T-cell (primary cell): ENCODE measurements around the gene PANX2. TPM values are rescaled to one million over a fixed set of nuclear protein-coding genes. Genes with fewer than 3 reads are reported as not detected.
A peak's percentile ranks its signal among the peaks of the same experiment; 100 is the strongest.

Experiments used
- ATAC-seq, 4 experiments: fragments of 200-7000 bp in 3 of 4; fragments of 150-1000 bp in 1 of 4; cut with Tn5 transposase; replicated peaks in 1 of 4; 1 replicate in 3 of 4; 2 replicates in 1 of 4; pipeline ENCODE4 v1.10.0; 2021; ENCODE audit warnings: moderate library complexity in 3 of 4, mild to moderate bottlenecking in 2 of 4, moderate number of reproducible peaks in 1 of 4
- CTCF ChIA-PET, 2 donors: fragments of 300-600 bp; sonication (Branson Sonifier 250); formaldehyde crosslinking; loops; one replicate each; lab custom pipeline; 2022; ENCODE audit warnings: antibody characterized with exemption in 2 of 2; lab: Charles Lee
- POLR2A ChIA-PET, 2 donors: fragments of 300-600 bp; sonication (Branson Sonifier 250); formaldehyde crosslinking; loops; one replicate each; lab custom pipeline; 2022; ENCODE audit warnings: antibody characterized with exemption in 2 of 2; lab: Charles Lee
- DNase-seq, 35 experiments: peaks; one replicate each; pipeline versions ENCODE4 v3.0.0 to v3.0.0-alpha.2; 2013 to 2023
- H3K27ac ChIP-seq: one replicate; pipeline ENCODE4 v1.5.1; 2013; ENCODE audit warnings: low read length
- H3K27me3 ChIP-seq, 2 experiments: replicated peaks in 1 of 2; 1 replicate in 1 of 2; 2 replicates in 1 of 2; pipeline versions ENCODE4 v1.6.1 to v1.7.0; 2013; ENCODE audit warnings: low read length in 1 of 2, mixed read lengths in 1 of 2; ENCODE audit not compliant: control insufficient read depth in 2 of 2, insufficient read depth in 2 of 2; ENCODE audit errors: extremely low read depth in 1 of 2
- H3K36me3 ChIP-seq, 2 donors: 1 replicate in 1 of 2; 2 replicates in 1 of 2; pipeline versions ENCODE4 v1.6.1 to v1.7.0; 2013; ENCODE audit warnings: low read length in 1 of 2; ENCODE audit not compliant: control insufficient read depth in 2 of 2, insufficient read depth in 1 of 2; ENCODE audit errors: extremely low read depth in 1 of 2
- H3K4me1 ChIP-seq, 2 experiments: 1 replicate in 1 of 2; 2 replicates in 1 of 2; pipeline versions ENCODE4 v1.6.1 to v1.7.0; 2013; ENCODE audit warnings: low read length in 2 of 2, mixed read lengths in 1 of 2; ENCODE audit not compliant: insufficient read depth in 2 of 2, control insufficient read depth in 1 of 2; ENCODE audit errors: extremely low read depth in 1 of 2
- H3K4me3 ChIP-seq, 2 donors: 1 replicate in 1 of 2; 2 replicates in 1 of 2; pipeline versions ENCODE4 v1.5.1 to v1.7.0; 2013; ENCODE audit warnings: mild to moderate bottlenecking in 2 of 2, low read length in 1 of 2, moderate library complexity in 1 of 2; ENCODE audit not compliant: control insufficient read depth in 1 of 2; ENCODE audit errors: extremely low read depth in 1 of 2
- H3K9me3 ChIP-seq: 2 replicates; pipeline ENCODE4 v1.7.0; 2013
- H3K27ac Mint-ChIP-seq, 2 donors: one replicate each; pipeline ENCODE4 v1.8.0; 2020 to 2021; ENCODE audit warnings: mild to moderate bottlenecking in 2 of 2, mixed read lengths in 2 of 2
- H3K27me3 Mint-ChIP-seq, 2 donors: one replicate each; pipeline ENCODE4 v1.8.0; 2021 to 2022; ENCODE audit warnings: mixed read lengths in 2 of 2
- H3K36me3 Mint-ChIP-seq: one replicate; pipeline ENCODE4 v1.8.0; 2021; ENCODE audit warnings: mixed read lengths
- H3K4me1 Mint-ChIP-seq, 3 donors: one replicate each; pipeline ENCODE4 v1.8.0; 2020 to 2022; ENCODE audit warnings: mixed read lengths in 3 of 3, mild to moderate bottlenecking in 1 of 3
- H3K4me3 Mint-ChIP-seq, 3 donors: one replicate each; pipeline ENCODE4 v1.8.0; 2020 to 2022; ENCODE audit warnings: mild to moderate bottlenecking in 3 of 3, mixed read lengths in 3 of 3, moderate library complexity in 3 of 3
- H3K9me3 Mint-ChIP-seq, 3 donors: one replicate each; pipeline ENCODE4 v1.8.0; 2020 to 2022; ENCODE audit warnings: mixed read lengths in 3 of 3
- WGBS: methylation state at CpG from one replicate; pipeline ENCODE4 v1.1.5; 2013; ENCODE audit warnings: missing lambda C conversion rate; ENCODE audit not compliant: insufficient coverage; 5-methylcytosine and 5-hydroxymethylcytosine counted together
- total RNA-seq, 35 experiments: library from RNA in 6 of 35; stranded (reverse) in 6 of 35; fragments of 120-200 nt in 1 of 35; gene quantifications; one replicate each; pipeline versions ENCODE4 v1.2.1 to v1.2.4 and lab custom pipeline; 2013 to 2026

The PANX2 gene
- total RNA-seq, 5 donors from 2014 or later (not counting 1 experiment from before 2014, with no cell fraction given) = 0.16 to 0.32 (median 0.26) TPM; not detected in 2

- no peaks in the 10 kb centered on the region for H3K27me3 Mint-ChIP-seq
- CTCF ChIA-PET = no interaction called here
- peaks cover 16 to 38% (median 35%) of the 10 kb centered on the region in 3 donors for H3K4me1 Mint-ChIP-seq
- ATAC-seq = peak; percentile 74 to 83 (median 77)
- Histone ChIP-seq H3K4me3 (peak within 1 kb of the TSS; percentile 57 to 79), H3K4me1 (peaks cover 23 to 54% of the 10 kb centered on the region in 2 experiments), H3K27me3 (peaks cover 0 to 21% of the 10 kb centered on the region in 2 experiments), H3K27ac (peak within 1 kb of the TSS; percentile 74), H3K9me3 (no peaks in the 10 kb centered on the region), H3K36me3 (peaks cover 0 to 3% of the 10 kb centered on the region in 2 donors)
- H3K27ac Mint-ChIP-seq = peak within 1 kb of the TSS; percentile 93 to 94
- POLR2A ChIA-PET = no interaction called here
- no peaks in the 10 kb centered on the region for H3K9me3 Mint-ChIP-seq
- WGBS = 4% methylated on average over 40 of the region's 90 CpGs
- peak; percentile 74 to 95 (median 84) for DNase-seq
- H3K36me3 Mint-ChIP-seq = no peaks in the 10 kb centered on the region
- H3K4me3 Mint-ChIP-seq = peak within 1 kb of the TSS; percentile 86 to 95 (median 89)
Measured at GRCh38 chr22:50185375-50186087, 15.0 kb downstream of the PANX2 start, which contains the start of gene TRABD. Gene TRABD (plus strand): TSS chr22:50185913. CDS start chr22:50193061, 7,148 bp downstream.

- H3K9me3 Mint-ChIP-seq = no peaks in the 10 kb centered on the region
- H3K27me3 Mint-ChIP-seq = no peaks in the 10 kb centered on the region
- Histone ChIP-seq H3K4me3 (peak overlapping the region; percentile 55 to 57), H3K27ac (peak overlapping the region; percentile 74), H3K36me3 (peaks cover 0 to 3% of the 10 kb centered on the region in 2 donors), H3K27me3 (peaks cover 0 to 16% of the 10 kb centered on the region in 2 experiments), H3K9me3 (no peaks in the 10 kb centered on the region), H3K4me1 (peaks cover 23 to 62% of the 10 kb centered on the region in 2 experiments)
- WGBS = under 1% methylated on average over 41 of the region's 47 CpGs
- ATAC-seq = no peak
- DNase-seq = no peak
- H3K36me3 Mint-ChIP-seq = no peaks in the 10 kb centered on the region
- peak overlapping the region; percentile 93 to 94 for H3K27ac Mint-ChIP-seq
- peak overlapping the region; percentile 86 to 95 (median 89) for H3K4me3 Mint-ChIP-seq
- ChIA-PET CTCF (no interaction called here), POLR2A (no interaction called here)
- peaks cover 19 to 40% (median 37%) of the 10 kb centered on the region in 3 donors for H3K4me1 Mint-ChIP-seq
Measured at GRCh38 chr22:50186181-50186714, 15.7 kb downstream of the PANX2 start.

GRCh38 chr22:50186761-50187523 is 16.4 kb downstream of the PANX2 start:
- Histone ChIP-seq H3K4me3 (peak overlapping the region; percentile 55 to 57), H3K27ac (peak overlapping the region; percentile 74), H3K36me3 (peaks cover 0 to 3% of the 10 kb centered on the region in 2 donors), H3K27me3 (peaks cover 0 to 16% of the 10 kb centered on the region in 2 experiments), H3K9me3 (no peaks in the 10 kb centered on the region), H3K4me1 (peaks cover 25 to 69% of the 10 kb centered on the region in 2 experiments)
- Mint-ChIP-seq H3K4me3 (peak overlapping the region; percentile 86 to 95 (median 89)), H3K36me3 (no peaks in the 10 kb centered on the region), H3K9me3 (no peaks in the 10 kb centered on the region), H3K27ac (peak overlapping the region; percentile 93 to 94), H3K27me3 (no peaks in the 10 kb centered on the region), H3K4me1 (peaks cover 26 to 47% (median 44%) of the 10 kb centered on the region in 3 donors)
- ChIA-PET CTCF (interaction anchor here in 1 of 2 donors (0.6 kb wide), 1 partner anchor 33 kb away, joined by 3 read pairs; no protein-coding TSS in a partner anchor), POLR2A (no interaction called here)
- WGBS = 32% methylated on average over 25 of the region's 26 CpGs
- no peak for ATAC-seq
- DNase-seq = peak in 2 of 35 experiments; percentile 30 to 52

GRCh38 chr22:50188356-50188755 is 17.8 kb downstream of the PANX2 start:
- POLR2A ChIA-PET = no interaction called here
- H3K27me3 Mint-ChIP-seq = no peaks in the 10 kb centered on the region
- H3K27ac ChIP-seq = peak overlapping the region; percentile 93

GRCh38 chr22:50189184-50189848 is 18.8 kb downstream of the PANX2 start:
- peak overlapping the region in 1 of 2 donors; percentile 88 for H3K4me3 ChIP-seq
- no peaks in the 10 kb centered on the region for H3K27me3 Mint-ChIP-seq
- 79% methylated on average over 19 of the region's 20 CpGs for WGBS
- CTCF ChIA-PET = no interaction called here
- peak overlapping the region; percentile 95 to 99 for H3K27ac Mint-ChIP-seq
- POLR2A ChIA-PET = interaction anchor here in 1 of 2 donors (1.2 kb wide), 1 partner anchor 19 kb away, joined by 3 read pairs; no protein-coding TSS in a partner anchor
- peaks cover 8 to 12% of the 10 kb centered on the region in 2 donors for H3K36me3 ChIP-seq
- H3K36me3 Mint-ChIP-seq = no peaks in the 10 kb centered on the region
- no peak for DNase-seq
- peaks cover 35 to 57% (median 53%) of the 10 kb centered on the region in 3 donors for H3K4me1 Mint-ChIP-seq
- peak overlapping the region; percentile 93 for H3K27ac ChIP-seq
- H3K4me1 ChIP-seq = peaks cover 36 to 90% of the 10 kb centered on the region in 2 experiments
- peak overlapping the region; percentile 59 to 98 (median 90) for H3K4me3 Mint-ChIP-seq
- no peaks in the 10 kb centered on the region for H3K9me3 Mint-ChIP-seq
- H3K9me3 ChIP-seq = no peaks in the 10 kb centered on the region
- ATAC-seq = no peak
- peaks cover 0 to 8% of the 10 kb centered on the region in 2 experiments for H3K27me3 ChIP-seq

More at GRCh38 chr22:50188356-50188755, 17.8 kb downstream of the PANX2 start:
- ATAC-seq = no peak
- no peaks in the 10 kb centered on the region for H3K36me3 Mint-ChIP-seq
- Histone ChIP-seq H3K4me1 (peaks cover 36 to 83% of the 10 kb centered on the region in 2 experiments), H3K4me3 (no peak overlapping the region), H3K36me3 (peaks cover 3% of the 10 kb centered on the region in 2 donors), H3K9me3 (no peaks in the 10 kb centered on the region), H3K27me3 (peaks cover 0 to 16% of the 10 kb centered on the region in 2 experiments)
- no peak for DNase-seq
- peak overlapping the region; percentile 9 to 86 (median 43) for H3K4me3 Mint-ChIP-seq
- 100% methylated on average over 8 of the region's 11 CpGs for WGBS
- H3K4me1 Mint-ChIP-seq = peaks cover 35 to 59% (median 55%) of the 10 kb centered on the region in 3 donors
- CTCF ChIA-PET = interaction anchor here in 1 of 2 donors (1.0 kb wide), 1 partner anchor 39 kb away, joined by 3 read pairs; no protein-coding TSS in a partner anchor
- no peaks in the 10 kb centered on the region for H3K9me3 Mint-ChIP-seq
- H3K27ac Mint-ChIP-seq = peak overlapping the region; percentile 78 to 95
